ENCODE results near the gene DOCK3.

- TF ChIP-seq CTCF (conservative IDR thresholded peaks at IDR 0.05; ENCODE audit: low read depth, low read length) (no peak), EZH2phosphoT487 (IDR thresholded peaks at IDR 0.05; ENCODE audit: borderline replicate concordance, low read length) (no peak)
Observed at GRCh38 chr3:50648944-50649343, 25.8 kb upstream of the DOCK3 start.

Data from PC-3 (cell line).